Activated B cell treated with CpG ODN at 0.5 μM for 24 hours (primary cell): ENCODE results near the gene SLAMF7. TPM values are rescaled to one million over a fixed set of nuclear protein-coding genes. Genes with fewer than 3 reads are reported as not detected.
"Not testable (repeated sequence)": the region's sequence is repeated elsewhere in the genome, so short reads cannot be mapped to it uniquely, and the experiment has no call there.

Experiments
- ATAC-seq: fragments of 200-7000 bp; cut with Tn5 transposase; one replicate; pipeline ENCODE4 v1.10.0; 2021; ENCODE audit warnings: low read depth, mild to moderate bottlenecking, moderate library complexity
- CTCF ChIA-PET: fragments of 350-600 bp; sonication (Branson Sonifier 250); formaldehyde crosslinking; loops from one replicate; lab custom pipeline; 2021; ENCODE audit warnings: antibody characterized with exemption; lab: Charles Lee
- POLR2A ChIA-PET: fragments of 350-600 bp; sonication (Branson Sonifier 250); formaldehyde crosslinking; loops from one replicate; lab custom pipeline; 2021; ENCODE audit warnings: antibody characterized with exemption; lab: Charles Lee
- DNase-seq: peaks from one replicate; pipeline ENCODE4 v3.0.0; 2022
- H3K27ac Mint-ChIP-seq: one replicate; pipeline ENCODE4 v1.8.0; 2020; ENCODE audit warnings: mixed read lengths
- H3K27me3 Mint-ChIP-seq: one replicate; pipeline ENCODE4 v1.8.0; 2021; ENCODE audit warnings: mixed read lengths
- H3K36me3 Mint-ChIP-seq: one replicate; pipeline ENCODE4 v1.8.0; 2021; ENCODE audit warnings: low read depth, mixed read lengths
- H3K4me1 Mint-ChIP-seq: one replicate; pipeline ENCODE4 v1.8.0; 2021; ENCODE audit warnings: mixed read lengths
- H3K4me3 Mint-ChIP-seq: one replicate; pipeline ENCODE4 v1.8.0; 2020; ENCODE audit warnings: mild to moderate bottlenecking, mixed read lengths
- H3K9me3 Mint-ChIP-seq: one replicate; pipeline ENCODE4 v1.8.0; 2020; ENCODE audit warnings: mixed read lengths
- intact Hi-C: fragments of 100-400 bp; cut with micrococcal nuclease; formaldehyde crosslinking; loops from one replicate; pipeline ENCODE4 v1.15.1; 2024
- total RNA-seq: library from RNA; stranded (reverse); gene quantifications from 2 replicates; pipeline ENCODE4 v1.2.3, GENCODE V29; 2022
- TF ChIP-seq, protein P1 (sequence below): fragments of 200-600 bp; IDR thresholded peaks from one replicate; pipeline ENCODE4 v1.8.0; 2022; ENCODE audit warnings: antibody characterized with exemption, mild to moderate bottlenecking

SLAMF7 gene, protein sequence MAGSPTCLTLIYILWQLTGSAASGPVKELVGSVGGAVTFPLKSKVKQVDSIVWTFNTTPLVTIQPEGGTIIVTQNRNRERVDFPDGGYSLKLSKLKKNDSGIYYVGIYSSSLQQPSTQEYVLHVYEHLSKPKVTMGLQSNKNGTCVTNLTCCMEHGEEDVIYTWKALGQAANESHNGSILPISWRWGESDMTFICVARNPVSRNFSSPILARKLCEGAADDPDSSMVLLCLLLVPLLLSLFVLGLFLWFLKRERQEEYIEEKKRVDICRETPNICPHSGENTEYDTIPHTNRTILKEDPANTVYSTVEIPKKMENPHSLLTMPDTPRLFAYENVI
- total RNA-seq = 99.2 and 119 TPM in 2 replicates

DNA sequence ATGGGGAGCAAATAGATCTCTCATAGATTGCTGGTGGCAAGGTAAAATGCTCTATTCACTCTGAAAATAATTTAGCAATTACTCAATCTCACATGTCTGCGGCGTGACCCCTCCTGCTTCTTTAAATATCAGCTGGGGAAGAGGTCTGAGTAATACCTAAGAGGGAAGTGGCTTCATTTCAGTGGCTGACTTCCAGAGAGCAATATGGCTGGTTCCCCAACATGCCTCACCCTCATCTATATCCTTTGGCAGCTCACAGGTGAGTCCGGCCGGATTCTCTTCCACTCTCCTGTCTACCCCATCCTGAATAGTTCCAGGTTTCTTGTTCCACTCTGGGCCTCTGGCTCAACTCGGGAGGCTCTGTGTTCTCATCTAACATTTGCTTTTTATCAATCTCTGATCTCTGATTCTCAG, at the start of gene SLAMF7:
Gene SLAMF7 (plus strand): TSS at position 150 of the 414 bp plus-strand sequence. CDS start 55 bp downstream, at position 205.
- Mint-ChIP-seq H3K27me3 (no peaks in the 10 kb centered on the region), H3K4me3 (peak within 1 kb of the TSS; percentile 88), H3K9me3 (peaks cover 7% of the 10 kb centered on the region), H3K4me1 (peaks cover 72% of the 10 kb centered on the region), H3K36me3 (peaks cover 49% of the 10 kb centered on the region), H3K27ac (peak within 1 kb of the TSS; percentile 90)
- CTCF ChIA-PET = interaction anchor here (0.6 to 2.4 kb wide), 5 partner anchors 12 to 98 kb away, joined by 3 to 11 read pairs (median 5); no protein-coding TSS in a partner anchor
- intact Hi-C loops = loop anchor here (1.0 to 2.0 kb wide), 4 partner anchors 12 to 58 kb away; partner anchors contain the start of genes CD48 and LY9
- DNase-seq = peak; percentile 32
- TF ChIP-seq, protein P1, sequence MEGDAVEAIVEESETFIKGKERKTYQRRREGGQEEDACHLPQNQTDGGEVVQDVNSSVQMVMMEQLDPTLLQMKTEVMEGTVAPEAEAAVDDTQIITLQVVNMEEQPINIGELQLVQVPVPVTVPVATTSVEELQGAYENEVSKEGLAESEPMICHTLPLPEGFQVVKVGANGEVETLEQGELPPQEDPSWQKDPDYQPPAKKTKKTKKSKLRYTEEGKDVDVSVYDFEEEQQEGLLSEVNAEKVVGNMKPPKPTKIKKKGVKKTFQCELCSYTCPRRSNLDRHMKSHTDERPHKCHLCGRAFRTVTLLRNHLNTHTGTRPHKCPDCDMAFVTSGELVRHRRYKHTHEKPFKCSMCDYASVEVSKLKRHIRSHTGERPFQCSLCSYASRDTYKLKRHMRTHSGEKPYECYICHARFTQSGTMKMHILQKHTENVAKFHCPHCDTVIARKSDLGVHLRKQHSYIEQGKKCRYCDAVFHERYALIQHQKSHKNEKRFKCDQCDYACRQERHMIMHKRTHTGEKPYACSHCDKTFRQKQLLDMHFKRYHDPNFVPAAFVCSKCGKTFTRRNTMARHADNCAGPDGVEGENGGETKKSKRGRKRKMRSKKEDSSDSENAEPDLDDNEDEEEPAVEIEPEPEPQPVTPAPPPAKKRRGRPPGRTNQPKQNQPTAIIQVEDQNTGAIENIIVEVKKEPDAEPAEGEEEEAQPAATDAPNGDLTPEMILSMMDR = no peak
- peak; percentile 94 for ATAC-seq
- POLR2A ChIA-PET = interaction anchor here (0.6 to 1.9 kb wide), 10 partner anchors 10 to 110 kb away, joined by 3 to 11 read pairs (median 4); partner anchors contain the start of gene LY9

DNA sequence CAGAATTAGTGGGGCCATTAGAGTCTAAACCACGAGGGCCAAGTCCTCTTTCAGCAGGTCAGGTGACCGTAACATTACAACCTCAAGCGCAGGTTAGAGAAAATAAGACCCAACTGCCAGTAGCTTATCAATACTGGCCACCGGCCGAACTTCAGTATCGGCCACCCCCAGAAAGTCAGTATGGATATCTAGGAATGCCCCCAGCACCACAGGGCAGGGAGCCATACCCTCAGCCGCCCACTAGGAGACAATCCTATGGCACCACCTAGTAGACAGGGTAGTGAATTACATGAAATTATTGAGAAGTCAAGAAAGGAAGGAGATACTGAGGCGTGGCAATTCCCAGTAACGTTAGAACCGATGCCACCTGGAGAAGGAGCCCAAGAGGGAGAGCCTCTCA, 46.7 kb upstream of the SLAMF7 start:
- DNase-seq, H3K4me3 Mint-ChIP-seq, H3K27me3 Mint-ChIP-seq, ATAC-seq, POLR2A ChIA-PET, H3K9me3 Mint-ChIP-seq, intact Hi-C loops: not testable (repeated sequence)
- CTCF ChIA-PET = interaction anchor here (1.1 to 1.8 kb wide), 3 partner anchors 11 to 264 kb away, joined by 3 to 9 read pairs (median 3); no protein-coding TSS in a partner anchor
- peaks cover 72% of the 10 kb centered on the region for H3K4me1 Mint-ChIP-seq
- H3K36me3 Mint-ChIP-seq = peaks cover 66% of the 10 kb centered on the region
- peak overlapping the region; percentile 59 for H3K27ac Mint-ChIP-seq

DNA sequence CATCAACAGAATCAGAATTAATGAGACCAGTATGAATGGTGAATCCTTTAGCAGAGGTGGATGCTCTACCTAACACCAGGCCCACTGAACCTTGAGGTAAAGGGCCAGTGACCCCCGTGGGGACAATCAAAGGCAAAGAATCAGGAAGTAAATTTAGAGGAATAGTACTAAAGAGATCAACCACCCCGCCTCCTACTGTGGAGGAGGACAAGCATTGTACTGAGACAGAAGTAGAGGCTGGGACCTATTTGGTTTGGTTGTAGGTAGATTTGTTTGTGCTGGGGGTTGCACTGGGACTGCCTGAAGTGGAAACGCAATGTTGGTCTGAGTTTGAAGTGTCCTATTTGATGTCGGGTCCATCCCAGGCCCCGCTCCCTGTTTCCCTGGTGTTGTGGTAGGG, 36.9 kb upstream of the SLAMF7 start:
- ChIA-PET CTCF (interaction anchor here (1.1 to 1.8 kb wide), 2 partner anchors 25 to 67 kb away, joined by 3 to 4 read pairs; no protein-coding TSS in a partner anchor), POLR2A (no interaction called here)
- H3K4me3 Mint-ChIP-seq = no peak overlapping the region
- ATAC-seq (no peak), DNase-seq (no peak)
- H3K27ac Mint-ChIP-seq = peak overlapping the region; percentile 76
- TF ChIP-seq, protein P1 = no peak
- peaks cover 78% of the 10 kb centered on the region for H3K36me3 Mint-ChIP-seq
- H3K9me3 Mint-ChIP-seq = no peaks in the 10 kb centered on the region
- no peaks in the 10 kb centered on the region for H3K27me3 Mint-ChIP-seq
- H3K4me1 Mint-ChIP-seq = peaks cover 13% of the 10 kb centered on the region
- intact Hi-C loops = no loop called here

DNA sequence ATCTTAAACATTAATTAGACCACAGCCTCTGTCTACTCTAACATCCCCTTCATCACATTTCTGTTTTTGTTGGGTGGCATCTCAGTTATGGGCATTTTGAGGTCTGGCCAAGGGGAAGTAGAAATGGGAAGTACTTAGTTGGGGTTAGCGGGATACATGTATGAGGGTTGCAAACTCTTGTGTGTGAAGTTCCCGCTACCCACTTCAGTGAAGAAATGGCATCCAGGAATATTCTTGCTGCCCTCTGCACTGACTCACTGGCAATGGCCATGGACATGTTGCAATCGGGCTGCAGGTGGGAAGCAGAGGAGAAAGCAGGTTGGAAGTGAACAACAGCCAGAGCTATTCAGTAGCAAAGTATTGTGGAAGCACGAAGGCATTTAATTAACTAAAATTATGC, 34.8 kb upstream of the SLAMF7 start:
- peak; percentile 38 for ATAC-seq
- Mint-ChIP-seq H3K4me1 (peaks cover 4% of the 10 kb centered on the region), H3K36me3 (peaks cover 63% of the 10 kb centered on the region), H3K27ac (no peak overlapping the region), H3K9me3 (no peaks in the 10 kb centered on the region), H3K4me3 (peak overlapping the region; percentile 76), H3K27me3 (no peaks in the 10 kb centered on the region)
- TF ChIP-seq, protein P1 = no peak
- intact Hi-C loops = loop anchor here (2.0 kb wide), 1 partner anchor 19 kb away; no protein-coding TSS in a partner anchor
- ChIA-PET CTCF (interaction anchor here (0.6 to 1.4 kb wide), 4 partner anchors 21 to 249 kb away, joined by 3 to 5 read pairs (median 4); no protein-coding TSS in a partner anchor), POLR2A (interaction anchor here (0.8 to 1.5 kb wide), 4 partner anchors 8 to 366 kb away, joined by 3 to 4 read pairs (median 4); partner anchors contain the start of gene ARHGAP30)
- no peak for DNase-seq

DNA sequence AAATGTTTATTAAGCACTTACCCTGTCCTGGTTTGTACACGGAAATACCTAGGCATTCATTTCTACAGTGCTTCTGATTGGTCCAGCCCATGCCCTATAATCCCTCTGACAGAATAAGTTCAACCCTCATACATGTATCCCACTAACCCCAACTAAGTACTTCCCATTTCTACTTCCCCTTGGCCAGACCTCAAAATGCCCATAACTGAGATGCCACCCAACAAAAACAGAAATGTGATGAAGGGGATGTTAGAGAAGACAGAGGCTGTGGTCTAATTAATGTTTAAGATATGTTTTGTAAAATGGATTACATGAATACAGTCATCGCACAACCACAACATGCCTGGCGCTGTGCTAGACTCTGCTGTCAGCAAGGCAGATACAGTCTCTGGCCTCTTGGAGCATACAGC, 33.8 kb upstream of the SLAMF7 start:
- ChIA-PET CTCF (interaction anchor here (1.4 kb wide), 1 partner anchor 43 kb away, joined by 3 read pairs; no protein-coding TSS in a partner anchor), POLR2A (interaction anchor here (0.8 to 1.5 kb wide), 2 partner anchors 7 to 30 kb away, joined by 4 read pairs; no protein-coding TSS in a partner anchor)
- ATAC-seq = peak; percentile 40
- not testable (repeated sequence) for H3K4me1 Mint-ChIP-seq, DNase-seq, H3K9me3 Mint-ChIP-seq, H3K27ac Mint-ChIP-seq, H3K27me3 Mint-ChIP-seq
- intact Hi-C loops = loop anchor here (2.0 kb wide), 1 partner anchor 20 kb away; no protein-coding TSS in a partner anchor
- Mint-ChIP-seq H3K36me3 (peaks cover 59% of the 10 kb centered on the region), H3K4me3 (peak overlapping the region; percentile 42)
